Loucy (cell line): Measurements from ENCODE around the gene USP31.

Source experiments
- H2AFZ ChIP-seq: fragments of 200-600 bp; sonication (generic); 2 replicates; pipeline ENCODE4 v1.6.0; 2016; ENCODE audit warnings: antibody characterized with exemption, mild to moderate bottlenecking, low read length, moderate library complexity
- H3F3A ChIP-seq: fragments of 200-600 bp; 2 replicates; pipeline ENCODE4 v1.6.0; 2016; ENCODE audit warnings: antibody characterized with exemption, low read depth, mild to moderate bottlenecking
- H3K27me3 ChIP-seq: fragments of 200-600 bp; sonication (generic); 2 replicates; pipeline ENCODE4 v1.6.1; 2014; ENCODE audit warnings: low read length, mild to moderate bottlenecking; ENCODE audit not compliant: insufficient read depth, poor library complexity, severe bottlenecking
- H3K36me3 ChIP-seq: fragments of 200-600 bp; sonication (generic); 2 replicates; pipeline ENCODE4 v1.6.1; 2016; ENCODE audit warnings: low read length; ENCODE audit not compliant: insufficient read depth
- H3K4me1 ChIP-seq: fragments of 200-600 bp; sonication (generic); 2 replicates; pipeline ENCODE4 v1.5.1; 2014; ENCODE audit warnings: low read length, mild to moderate bottlenecking; ENCODE audit not compliant: insufficient read depth, poor library complexity, severe bottlenecking
- H3K4me2 ChIP-seq: fragments of 200-600 bp; sonication (generic); 2 replicates; pipeline ENCODE4 v1.6.0; 2014; ENCODE audit warnings: antibody characterized with exemption, low read length, low read depth, mild to moderate bottlenecking; ENCODE audit not compliant: poor library complexity, severe bottlenecking
- H3K4me3 ChIP-seq: fragments of 200-600 bp; sonication (generic); 2 replicates; pipeline ENCODE4 v1.5.1; 2014; ENCODE audit warnings: low read length, mild to moderate bottlenecking, mixed read lengths; ENCODE audit not compliant: poor library complexity, severe bottlenecking
- H3K79me2 ChIP-seq: fragments of 200-600 bp; sonication (generic); 2 replicates; pipeline ENCODE4 v1.6.1; 2014; ENCODE audit warnings: low read length; ENCODE audit not compliant: insufficient read depth
- H3K9ac ChIP-seq: fragments of 200-600 bp; sonication (generic); 2 replicates; pipeline ENCODE4 v1.6.0; 2014; ENCODE audit warnings: mild to moderate bottlenecking, low read depth, low read length, moderate library complexity; ENCODE audit not compliant: poor library complexity, severe bottlenecking
- H3K9me2 ChIP-seq: fragments of 200-600 bp; sonication (generic); replicated peaks from 2 replicates; pipeline ENCODE4 v1.6.1; 2016; ENCODE audit warnings: low read depth, low read length, mixed read lengths
- H3K9me3 ChIP-seq: fragments of 200-600 bp; sonication (generic); 2 replicates; pipeline ENCODE4 v1.6.1; 2014; ENCODE audit warnings: mild to moderate bottlenecking, antibody characterized with exemption, low read length, low read depth; ENCODE audit not compliant: insufficient read depth
- H4K20me1 ChIP-seq: fragments of 200-600 bp; sonication (generic); 2 replicates; pipeline ENCODE4 v1.6.0; 2014; ENCODE audit warnings: antibody characterized with exemption, low read length, mild to moderate bottlenecking; ENCODE audit not compliant: insufficient read depth, poor library complexity, severe bottlenecking
- CTCF ChIP-seq: fragments of 200-600 bp; sonication (generic); conservative IDR thresholded peaks from 2 replicates; pipeline ENCODE4 v1.5.1; 2014; ENCODE audit warnings: mild to moderate bottlenecking, antibody characterized with exemption, low read length
- EZH2phosphoT487 ChIP-seq: fragments of 200-600 bp; IDR thresholded peaks from 2 replicates; pipeline ENCODE4 v1.6.1; 2018; ENCODE audit warnings: antibody characterized with exemption, mild to moderate bottlenecking, moderate library complexity, borderline replicate concordance

The USP31 gene

GRCh38 chr16:23134274-23134673, 15.0 kb downstream of the USP31 start:
- Histone ChIP-seq H3K4me2 (no peak overlapping the region), H2AFZ (no peak overlapping the region), H4K20me1 (no peaks in the 10 kb centered on the region), H3K9me2 (no peaks in the 10 kb centered on the region), H3K27me3 (no peaks in the 10 kb centered on the region), H3K9me3 (no peaks in the 10 kb centered on the region; the same call in 1 of the 2 replicates), H3K9ac (no peak overlapping the region), H3K4me1 (peaks cover 27% of the 10 kb centered on the region), H3K79me2 (peaks cover 48% of the 10 kb centered on the region), H3K4me3 (no peak overlapping the region), H3K36me3 (no peaks in the 10 kb centered on the region), H3F3A (no peaks in the 10 kb centered on the region)
- TF ChIP-seq EZH2phosphoT487 (no peak), CTCF (no peak)

GRCh38 chr16:23132775-23133463, 16.3 kb downstream of the USP31 start:
- no peak overlapping the region for H3K4me3 ChIP-seq
- H3K9me2 ChIP-seq: no peaks in the 10 kb centered on the region
- no peaks in the 10 kb centered on the region for H4K20me1 ChIP-seq
- no peaks in the 10 kb centered on the region; the same call in 1 of the 2 replicates for H3K9me3 ChIP-seq
- no peak overlapping the region for H2AFZ ChIP-seq
- H3K27me3 ChIP-seq: no peaks in the 10 kb centered on the region
- H3F3A ChIP-seq: no peaks in the 10 kb centered on the region
- peaks cover 50% of the 10 kb centered on the region for H3K79me2 ChIP-seq
- peaks cover 34% of the 10 kb centered on the region for H3K4me1 ChIP-seq
- TF ChIP-seq CTCF (no peak), EZH2phosphoT487 (no peak)
- H3K36me3 ChIP-seq: no peaks in the 10 kb centered on the region
- H3K9ac ChIP-seq: no peak overlapping the region
- H3K4me2 ChIP-seq: peak overlapping the region; percentile 12

GRCh38 chr16:23131931-23132621, 17.2 kb downstream of the USP31 start:
- H3F3A ChIP-seq: no peaks in the 10 kb centered on the region
- no peak overlapping the region for H3K4me3 ChIP-seq
- peaks cover 50% of the 10 kb centered on the region for H3K79me2 ChIP-seq
- no peaks in the 10 kb centered on the region for H3K36me3 ChIP-seq
- no peaks in the 10 kb centered on the region for H3K27me3 ChIP-seq
- no peak overlapping the region for H2AFZ ChIP-seq
- H3K9me3 ChIP-seq: no peaks in the 10 kb centered on the region; the same call in 1 of the 2 replicates
- no peaks in the 10 kb centered on the region for H4K20me1 ChIP-seq
- no peaks in the 10 kb centered on the region for H3K9me2 ChIP-seq
- TF ChIP-seq EZH2phosphoT487: no peak
- no peak for TF ChIP-seq CTCF
- peaks cover 34% of the 10 kb centered on the region for H3K4me1 ChIP-seq
- no peak overlapping the region for H3K4me2 ChIP-seq
- H3K9ac ChIP-seq: no peak overlapping the region
